CD14-positive monocyte (primary cell): ENCODE results near the gene WDR5B. TPM values are rescaled to one million over a fixed set of nuclear protein-coding genes. Genes with fewer than 3 reads are reported as not detected.

Experiments
- DNase-seq, 3 donors: peaks; one replicate each; pipeline ENCODE4 v3.0.0-alpha.2; 2011 to 2022
- H2AFZ ChIP-seq: 2 replicates; pipeline ENCODE4 v1.6.0; 2012; ENCODE audit warnings: mild to moderate bottlenecking, low read depth, low read length, inconsistent platforms; ENCODE audit not compliant: insufficient read depth, poor library complexity, severe bottlenecking
- H3K27ac ChIP-seq, 2 donors: 1 replicate in 1 of 2; 2 replicates in 1 of 2; pipeline ENCODE4 v1.5.1; 2012 to 2013; ENCODE audit warnings: low read length in 2 of 2, control low read depth in 1 of 2, inconsistent platforms in 1 of 2, low read depth in 1 of 2, mild to moderate bottlenecking in 1 of 2
- H3K27me3 ChIP-seq, 2 donors: one replicate each; pipeline versions ENCODE4 v1.6.0 to v1.6.1; 2011 to 2013; ENCODE audit warnings: low read length in 2 of 2; ENCODE audit not compliant: control insufficient read depth in 2 of 2, insufficient read depth in 2 of 2
- H3K36me3 ChIP-seq, 2 donors: replicated peaks in 1 of 2; 1 replicate in 1 of 2; 2 replicates in 1 of 2; pipeline versions ENCODE4 v1.5.1 to v1.6.1; 2012 to 2013; ENCODE audit warnings: low read length in 2 of 2, control low read depth in 1 of 2, inconsistent platforms in 1 of 2, mild to moderate bottlenecking in 1 of 2; ENCODE audit not compliant: insufficient read depth in 2 of 2, control insufficient read depth in 1 of 2
- H3K4me1 ChIP-seq, 2 donors: 1 replicate in 1 of 2; 2 replicates in 1 of 2; pipeline versions ENCODE4 v1.5.1 to v1.6.1; 2012 to 2013; ENCODE audit warnings: low read length in 2 of 2, control low read depth in 1 of 2, inconsistent platforms in 1 of 2, mild to moderate bottlenecking in 1 of 2, moderate library complexity in 1 of 2; ENCODE audit not compliant: insufficient read depth in 2 of 2, control insufficient read depth in 1 of 2
- H3K4me2 ChIP-seq: replicated peaks from 2 replicates; pipeline ENCODE3; 2012; ENCODE audit warnings: low read length, moderate library complexity, mild to moderate bottlenecking; ENCODE audit not compliant: poor library complexity, severe bottlenecking; ENCODE audit errors: extremely low read depth
- H3K4me3 ChIP-seq, 3 experiments: fragments of 200-600 bp in 1 of 3; sonication (generic) in 1 of 3; replicated peaks in 1 of 3; 1 replicate in 2 of 3; 2 replicates in 1 of 3; pipeline ENCODE4 v1.5.1; 2011 to 2013; ENCODE audit warnings: low read length in 3 of 3, mild to moderate bottlenecking in 3 of 3, control low read depth in 2 of 3, low read depth in 2 of 3, inconsistent platforms in 1 of 3, moderate library complexity in 1 of 3
- H3K79me2 ChIP-seq: 2 replicates; pipeline ENCODE4 v1.6.0; 2012; ENCODE audit warnings: mild to moderate bottlenecking, control low read depth, inconsistent platforms, low read length, moderate library complexity; ENCODE audit not compliant: insufficient read depth
- H3K9ac ChIP-seq: 2 replicates; pipeline ENCODE4 v1.6.0; 2017; ENCODE audit warnings: low read length, mild to moderate bottlenecking; ENCODE audit not compliant: insufficient read depth, poor library complexity, severe bottlenecking
- H3K9me3 ChIP-seq, 2 donors: replicated peaks in 1 of 2; 1 replicate in 1 of 2; 2 replicates in 1 of 2; pipeline versions ENCODE4 v1.5.1 to v1.6.1; 2012 to 2013; ENCODE audit warnings: low read length in 2 of 2, control low read depth in 1 of 2; ENCODE audit not compliant: control insufficient read depth in 1 of 2, insufficient read depth in 1 of 2
- H4K20me1 ChIP-seq: 2 replicates; pipeline ENCODE4 v1.6.0; 2012; ENCODE audit warnings: mild to moderate bottlenecking, low read length, control low read depth, moderate library complexity; ENCODE audit not compliant: insufficient read depth
- H3K27ac Mint-ChIP-seq, 7 donors: one replicate each; pipeline ENCODE4 v1.8.0; 2020; ENCODE audit warnings: mild to moderate bottlenecking in 7 of 7, mixed read lengths in 7 of 7, moderate library complexity in 6 of 7, inconsistent platforms in 2 of 7
- H3K27me3 Mint-ChIP-seq, 3 donors: one replicate each; pipeline ENCODE4 v1.8.0; 2021 to 2022; ENCODE audit warnings: low read depth in 3 of 3, mild to moderate bottlenecking in 3 of 3, mixed read lengths in 3 of 3, moderate library complexity in 3 of 3, inconsistent platforms in 1 of 3
- H3K36me3 Mint-ChIP-seq, 2 donors: one replicate each; pipeline ENCODE4 v1.8.0; 2020; ENCODE audit warnings: mixed read lengths in 2 of 2, inconsistent platforms in 1 of 2, mild to moderate bottlenecking in 1 of 2
- H3K4me1 Mint-ChIP-seq: one replicate; pipeline ENCODE4 v1.8.0; 2020; ENCODE audit warnings: mild to moderate bottlenecking, mixed read lengths
- H3K4me3 Mint-ChIP-seq, 2 donors: one replicate each; pipeline ENCODE4 v1.8.0; 2020; ENCODE audit warnings: mild to moderate bottlenecking in 2 of 2, mixed read lengths in 2 of 2, moderate library complexity in 1 of 2
- H3K9me3 Mint-ChIP-seq, 7 donors: one replicate each; pipeline ENCODE4 v1.8.0; 2020 to 2022; ENCODE audit warnings: mixed read lengths in 7 of 7, mild to moderate bottlenecking in 6 of 7, moderate library complexity in 6 of 7, inconsistent platforms in 2 of 7
- CTCF ChIP-seq: fragments of 200-600 bp; IDR thresholded peaks from one replicate; pipeline ENCODE4 v1.8.0; 2022; ENCODE audit warnings: antibody characterized with exemption, mild to moderate bottlenecking
- WGBS: methylation state at CpG from one replicate; pipeline ENCODE4 v1.1.5; 2013; ENCODE audit warnings: missing lambda C conversion rate; ENCODE audit not compliant: insufficient coverage; 5-methylcytosine and 5-hydroxymethylcytosine counted together
- intact Hi-C, 2 donors: fragments of 100-400 bp; cut with micrococcal nuclease; formaldehyde crosslinking; loops; one replicate each; pipeline versions ENCODE4 v1.15.0 to v1.15.1; 2023
- polyA plus RNA-seq, 3 donors: library from polyadenylated mRNA; depleted of rRNA in 1 of 3; unstranded in 2 of 3; stranded (reverse) in 1 of 3; fragments of 300-500 nt in 2 of 3; fragments of >200 nt in 1 of 3; fragmentation: Illumina TruSeq in 2 of 3; gene quantifications; 1 replicate in 2 of 3; 2 replicates in 1 of 3; pipeline ENCODE4 v1.2.3, GENCODE V29; 2012 to 2021

WDR5B gene
- polyA plus RNA-seq, 3 donors, result 0.85 to 3.1 (median 0.85) TPM

- Mint-ChIP-seq H3K27me3 (peaks cover 0 to 2% (median 0%) of the 10 kb centered on the region in 3 donors), H3K27ac (no peak overlapping the region), H3K4me3 (no peak overlapping the region), H3K36me3 (peaks cover 0 to 7% of the 10 kb centered on the region in 2 donors), H3K4me1 (peaks cover 1% of the 10 kb centered on the region), H3K9me3 (no peaks in the 10 kb centered on the region)
- H3K79me2 ChIP-seq, result no peaks in the 10 kb centered on the region
- H2AFZ ChIP-seq, result no peak overlapping the region
- no peak overlapping the region for H3K9ac ChIP-seq
- H3K27me3 ChIP-seq, result no peaks in the 10 kb centered on the region
- no peak for TF ChIP-seq CTCF
- H4K20me1 ChIP-seq, result no peaks in the 10 kb centered on the region
- DNase-seq, result no peak
- H3K9me3 ChIP-seq, result no peaks in the 10 kb centered on the region
- no peak overlapping the region for H3K27ac ChIP-seq
- no peak overlapping the region for H3K4me3 ChIP-seq
- H3K4me1 ChIP-seq, result peaks cover under 1 to 2% of the 10 kb centered on the region in 2 donors
- intact Hi-C loops, result loop anchor here (10.0 kb wide), 2 partner anchors 295 to 1195 kb away; partner anchors contain the start of genes HACD2 (in 1 of the 2) and PARP14 (in 1 of the 2)
- H3K36me3 ChIP-seq, result no peaks in the 10 kb centered on the region
- WGBS, result 100% methylated on average over 1 of the region's 4 CpGs
- no peak overlapping the region for H3K4me2 ChIP-seq
Measured at GRCh38 chr3:122389892-122390291, 26.0 kb downstream of the WDR5B start.

GRCh38 chr3:122389197-122389596 lies 26.7 kb downstream of the WDR5B start:
- no peak overlapping the region for H3K4me3 ChIP-seq
- Mint-ChIP-seq H3K27ac (no peak overlapping the region), H3K36me3 (peaks cover 0 to 7% of the 10 kb centered on the region in 2 donors), H3K9me3 (no peaks in the 10 kb centered on the region), H3K4me1 (peaks cover 6% of the 10 kb centered on the region), H3K27me3 (peaks cover 0 to 2% (median 0%) of the 10 kb centered on the region in 3 donors), H3K4me3 (no peak overlapping the region)
- H3K9me3 ChIP-seq, result no peaks in the 10 kb centered on the region
- no peaks in the 10 kb centered on the region for H3K27me3 ChIP-seq
- no peak for TF ChIP-seq CTCF
- H3K9ac ChIP-seq, result no peak overlapping the region
- no peak overlapping the region for H3K27ac ChIP-seq
- no peak for DNase-seq
- no peaks in the 10 kb centered on the region for H4K20me1 ChIP-seq
- peaks cover 7 to 9% of the 10 kb centered on the region in 2 donors for H3K4me1 ChIP-seq
- no peak overlapping the region for H2AFZ ChIP-seq
- H3K79me2 ChIP-seq, result no peaks in the 10 kb centered on the region
- intact Hi-C loops, result loop anchor here (10.0 kb wide), 2 partner anchors 296 to 1196 kb away; partner anchors contain the start of genes HACD2 (in 1 of the 2) and PARP14 (in 1 of the 2)
- no peak overlapping the region for H3K4me2 ChIP-seq
- H3K36me3 ChIP-seq, result no peaks in the 10 kb centered on the region
